OCI-LY1 (cell line): ENCODE data around the gene ETV5.

Experiments used
- H2AFZ ChIP-seq: fragments of 200-600 bp; sonication (generic), shearing (Covaris generic); 2 replicates; pipeline ENCODE4 v1.6.0; 2014; ENCODE audit warnings: antibody characterized with exemption, mild to moderate bottlenecking, low read length
- H3F3A ChIP-seq: fragments of 200-600 bp; sonication (generic), shearing (Covaris generic); 2 replicates; pipeline ENCODE4 v1.6.0; 2014; ENCODE audit warnings: mild to moderate bottlenecking, antibody characterized with exemption, low read length, moderate library complexity; ENCODE audit not compliant: insufficient read depth
- H3K27ac ChIP-seq: fragments of 200-600 bp; sonication (generic); 2 replicates; pipeline ENCODE4 v1.5.1; 2014; ENCODE audit warnings: low read length, mixed run types, mild to moderate bottlenecking, low read depth; ENCODE audit not compliant: poor library complexity, severe bottlenecking
- H3K27me3 ChIP-seq: fragments of 200-600 bp; sonication (generic); 2 replicates; pipeline ENCODE4 v1.6.0; 2014; ENCODE audit warnings: antibody characterized with exemption, mild to moderate bottlenecking, low read length, moderate library complexity; ENCODE audit not compliant: insufficient read depth
- H3K36me3 ChIP-seq: fragments of 200-600 bp; sonication (generic); 2 replicates; pipeline ENCODE4 v1.6.1; 2014; ENCODE audit warnings: mild to moderate bottlenecking, antibody characterized with exemption, low read length, moderate library complexity, mixed read lengths; ENCODE audit not compliant: insufficient read depth
- H3K4me1 ChIP-seq: fragments of 200-600 bp; sonication (generic); 2 replicates; pipeline ENCODE4 v1.5.1; 2014; ENCODE audit warnings: mild to moderate bottlenecking, low read length, moderate library complexity; ENCODE audit not compliant: insufficient read depth, severe bottlenecking
- H3K4me2 ChIP-seq: fragments of 200-600 bp; sonication (generic), shearing (Covaris generic); 2 replicates; pipeline ENCODE4 v1.6.1; 2014; ENCODE audit warnings: low read length
- H3K4me3 ChIP-seq: fragments of 200-600 bp; sonication (generic); 2 replicates; pipeline ENCODE4 v1.5.1; 2014; ENCODE audit warnings: low read length, low read depth, mild to moderate bottlenecking, mixed read lengths; ENCODE audit not compliant: poor library complexity, severe bottlenecking
- H3K79me2 ChIP-seq: fragments of 200-600 bp; shearing (Covaris generic); 2 replicates; pipeline ENCODE4 v1.6.1; 2016; ENCODE audit warnings: mixed run types, low read length, mixed read lengths; ENCODE audit not compliant: insufficient read depth
- H3K9ac ChIP-seq: fragments of 200-600 bp; sonication (generic), shearing (Covaris generic); 2 replicates; pipeline ENCODE4 v1.6.1; 2014; ENCODE audit warnings: mild to moderate bottlenecking, low read length, mixed read lengths
- H3K9me2 ChIP-seq: fragments of 200-600 bp; sonication (generic), shearing (Covaris generic); 2 replicates; pipeline ENCODE4 v1.6.1; 2014; ENCODE audit warnings: low read depth, mild to moderate bottlenecking, low read length, mixed read lengths
- H3K9me3 ChIP-seq: fragments of 200-600 bp; shearing (Covaris generic); 2 replicates; pipeline ENCODE4 v1.6.1; 2014; ENCODE audit warnings: low read length, mixed read lengths
- H4K20me1 ChIP-seq: fragments of 200-600 bp; sonication (generic), shearing (Covaris generic); 2 replicates; pipeline ENCODE4 v1.6.0; 2016; ENCODE audit warnings: mild to moderate bottlenecking, low read length; ENCODE audit not compliant: insufficient read depth
- EZH2 ChIP-seq: fragments of 200-600 bp; sonication (generic), shearing (Covaris generic); IDR thresholded peaks from 2 replicates; pipeline ENCODE4 v1.8.0; 2017; ENCODE audit warnings: borderline replicate concordance, mixed run types, mild to moderate bottlenecking, antibody characterized with exemption, low read length, moderate library complexity, mixed read lengths
- TF ChIP-seq, protein P1 (sequence below): fragments of 200-600 bp; sonication (generic), shearing (Covaris generic); IDR thresholded peaks from 2 replicates; pipeline ENCODE4 v1.5.1; 2017; ENCODE audit warnings: mild to moderate bottlenecking, antibody characterized with exemption, low read length, moderate library complexity, mixed read lengths

ETV5 gene

DNA sequence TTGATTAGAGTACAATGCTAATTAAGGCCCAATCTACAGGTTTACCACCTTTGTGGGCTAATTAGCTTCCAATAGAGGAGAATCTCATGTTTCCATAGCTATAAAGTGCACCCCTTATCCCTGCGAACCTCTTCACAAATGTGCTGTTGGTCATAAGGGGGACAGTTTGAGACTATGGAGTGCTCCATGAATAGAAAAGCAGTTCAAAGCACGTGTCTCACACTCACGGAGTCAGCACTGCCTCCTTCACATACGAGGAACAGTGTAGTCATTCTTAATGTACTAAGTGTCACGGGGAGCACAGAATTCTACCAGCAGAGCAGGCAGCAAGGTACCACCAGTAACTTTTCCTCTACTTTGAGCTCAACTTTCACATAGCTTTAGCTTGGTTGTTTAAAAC is 62.1 kb downstream of the ETV5 start:
- Histone ChIP-seq H2AFZ (no peak overlapping the region), H3F3A (no peaks in the 10 kb centered on the region), H3K79me2 (no peaks in the 10 kb centered on the region), H3K9ac (no peak overlapping the region), H3K9me2 (no peaks in the 10 kb centered on the region), H3K9me3 (no peaks in the 10 kb centered on the region), H3K27ac (no peak overlapping the region), H3K27me3 (0 out of 2 replicates have a peak, but pooled peaks cover 10% of the 10 kb centered on the region), H3K4me3 (no peak overlapping the region), H4K20me1 (no peaks in the 10 kb centered on the region), H3K36me3 (no peaks in the 10 kb centered on the region), H3K4me2 (no peak overlapping the region), H3K4me1 (no peaks in the 10 kb centered on the region)
- TF ChIP-seq, protein P1, sequence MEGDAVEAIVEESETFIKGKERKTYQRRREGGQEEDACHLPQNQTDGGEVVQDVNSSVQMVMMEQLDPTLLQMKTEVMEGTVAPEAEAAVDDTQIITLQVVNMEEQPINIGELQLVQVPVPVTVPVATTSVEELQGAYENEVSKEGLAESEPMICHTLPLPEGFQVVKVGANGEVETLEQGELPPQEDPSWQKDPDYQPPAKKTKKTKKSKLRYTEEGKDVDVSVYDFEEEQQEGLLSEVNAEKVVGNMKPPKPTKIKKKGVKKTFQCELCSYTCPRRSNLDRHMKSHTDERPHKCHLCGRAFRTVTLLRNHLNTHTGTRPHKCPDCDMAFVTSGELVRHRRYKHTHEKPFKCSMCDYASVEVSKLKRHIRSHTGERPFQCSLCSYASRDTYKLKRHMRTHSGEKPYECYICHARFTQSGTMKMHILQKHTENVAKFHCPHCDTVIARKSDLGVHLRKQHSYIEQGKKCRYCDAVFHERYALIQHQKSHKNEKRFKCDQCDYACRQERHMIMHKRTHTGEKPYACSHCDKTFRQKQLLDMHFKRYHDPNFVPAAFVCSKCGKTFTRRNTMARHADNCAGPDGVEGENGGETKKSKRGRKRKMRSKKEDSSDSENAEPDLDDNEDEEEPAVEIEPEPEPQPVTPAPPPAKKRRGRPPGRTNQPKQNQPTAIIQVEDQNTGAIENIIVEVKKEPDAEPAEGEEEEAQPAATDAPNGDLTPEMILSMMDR: no peak
- TF ChIP-seq EZH2: no peak

DNA sequence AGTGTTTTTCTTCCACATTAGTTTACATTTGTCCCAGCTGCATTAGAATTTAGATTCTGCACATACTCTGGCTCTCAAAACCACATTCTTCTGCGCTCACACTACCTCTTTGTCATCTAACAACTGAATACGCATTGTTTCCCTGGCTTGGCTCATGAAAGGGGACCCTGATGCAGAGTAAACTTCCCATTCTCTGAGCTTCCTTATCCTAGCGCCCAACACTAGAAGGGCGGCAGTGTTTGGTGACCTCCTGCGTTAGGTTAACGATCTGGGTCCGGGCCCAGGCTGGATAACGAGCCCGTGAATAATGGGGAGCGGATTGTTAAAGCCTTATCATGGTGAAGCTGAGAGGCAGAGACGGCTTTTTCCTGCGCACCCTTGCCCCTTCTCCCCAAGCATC is 63.9 kb downstream of the ETV5 start:
- H3K4me3 ChIP-seq: no peak overlapping the region
- TF ChIP-seq EZH2: no peak
- H3K27ac ChIP-seq: no peak overlapping the region

DNA sequence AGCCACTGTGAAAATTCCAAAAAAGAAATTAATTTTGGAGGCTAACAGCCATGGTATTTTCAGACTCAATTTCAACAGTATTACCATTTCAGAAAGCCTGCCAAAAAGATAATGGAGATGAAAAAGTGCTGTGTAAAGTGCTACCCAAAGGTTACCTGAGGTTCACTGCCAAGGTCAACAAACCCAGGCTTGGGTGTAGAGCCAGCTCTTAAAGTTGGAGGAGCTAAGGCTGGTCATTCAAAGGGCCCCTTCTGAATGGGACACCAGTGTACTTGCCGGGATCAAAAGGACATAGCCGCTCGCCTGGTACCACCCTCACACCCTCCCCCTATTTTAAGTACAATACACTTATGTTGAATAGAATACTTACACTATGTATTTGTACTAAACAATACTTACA is 64.5 kb downstream of the ETV5 start:
- no peak for TF ChIP-seq EZH2
- TF ChIP-seq, protein P1: no peak
- H3K4me3 ChIP-seq: no peak overlapping the region
- H3F3A ChIP-seq: no peaks in the 10 kb centered on the region
- no peaks in the 10 kb centered on the region for H3K9me2 ChIP-seq
- no peaks in the 10 kb centered on the region for H3K36me3 ChIP-seq
- H3K27ac ChIP-seq: no peak overlapping the region
- no peaks in the 10 kb centered on the region for H4K20me1 ChIP-seq
- no peak overlapping the region for H2AFZ ChIP-seq
- 0 out of 2 replicates have a peak, but pooled peaks cover 13% of the 10 kb centered on the region for H3K27me3 ChIP-seq
- H3K9me3 ChIP-seq: no peaks in the 10 kb centered on the region
- H3K9ac ChIP-seq: no peak overlapping the region
- H3K4me2 ChIP-seq: no peak overlapping the region
- H3K79me2 ChIP-seq: no peaks in the 10 kb centered on the region
- no peaks in the 10 kb centered on the region for H3K4me1 ChIP-seq

More for the DNA sequence above, 63.9 kb downstream of the ETV5 start:
- Histone ChIP-seq H3K27me3 (0 out of 2 replicates have a peak, but pooled peaks cover 11% of the 10 kb centered on the region), H3K9me3 (no peaks in the 10 kb centered on the region), H3K9ac (no peak overlapping the region), H4K20me1 (no peaks in the 10 kb centered on the region), H3F3A (no peaks in the 10 kb centered on the region), H3K4me2 (no peak overlapping the region), H3K4me1 (no peaks in the 10 kb centered on the region), H3K36me3 (no peaks in the 10 kb centered on the region), H3K79me2 (no peaks in the 10 kb centered on the region), H3K9me2 (no peaks in the 10 kb centered on the region), H2AFZ (no peak overlapping the region)

DNA sequence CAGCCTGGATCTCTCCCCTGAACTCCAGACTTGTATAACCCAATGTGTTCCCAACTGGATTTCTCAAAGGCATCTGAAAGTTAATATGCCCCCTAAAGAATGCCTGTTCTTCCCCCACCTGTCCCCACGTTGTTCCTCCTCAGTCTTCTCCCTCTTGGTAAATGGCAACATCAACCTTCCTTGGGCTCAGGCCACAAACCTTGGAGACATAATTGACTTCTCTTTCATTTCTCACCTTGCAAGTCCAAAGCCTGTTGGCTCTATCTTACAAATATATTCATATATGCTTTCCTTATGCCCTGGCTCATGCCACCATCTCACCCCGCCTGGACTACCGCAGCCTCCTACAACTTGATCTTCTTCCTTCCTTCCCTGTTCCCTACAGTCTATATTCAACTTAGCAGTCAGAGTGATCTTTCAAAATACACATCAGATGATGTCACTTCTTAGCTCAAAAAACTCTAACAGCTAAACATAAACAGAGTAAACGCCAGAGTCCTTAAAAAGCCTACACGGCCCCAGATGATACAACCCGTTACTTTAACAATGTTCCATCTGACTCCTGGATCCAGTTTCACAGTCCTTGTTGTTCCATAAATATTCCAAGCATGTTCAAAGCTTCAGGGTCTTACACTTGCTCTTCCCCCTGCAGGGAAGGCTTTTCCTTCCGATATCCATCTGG is 66.2 kb downstream of the ETV5 start:
- Histone ChIP-seq H2AFZ (no peak overlapping the region), H3K27ac (no peak overlapping the region), H3K4me3 (no peak overlapping the region), H3K4me1 (no peaks in the 10 kb centered on the region), H3K27me3 (peaks cover 22% of the 10 kb centered on the region; the same call in 1 of the 2 replicates), H3K79me2 (no peaks in the 10 kb centered on the region), H3K36me3 (no peaks in the 10 kb centered on the region), H3F3A (no peaks in the 10 kb centered on the region), H4K20me1 (no peaks in the 10 kb centered on the region), H3K9me2 (no peaks in the 10 kb centered on the region), H3K9ac (no peak overlapping the region), H3K4me2 (no peak overlapping the region), H3K9me3 (no peaks in the 10 kb centered on the region)
- TF ChIP-seq, protein P1: no peak
- TF ChIP-seq EZH2: no peak
